Left ventricle myocardium inferior (tissue), 1 donor: ENCODE results near the gene RASAL1. TPM values are rescaled to one million over a fixed set of nuclear protein-coding genes. Genes with fewer than 3 reads are reported as not detected.

Experiments
- DNase-seq: peaks from one replicate; pipeline ENCODE4 v3.0.0-alpha.2; 2020
- H3K27ac ChIP-seq: fragments of 200-600 bp; replicated peaks from 2 replicates; pipeline ENCODE4 v1.8.0; 2021
- H3K27me3 ChIP-seq: fragments of 200-600 bp; 2 replicates; pipeline ENCODE4 v1.8.0; 2021; ENCODE audit warnings: low read depth
- H3K36me3 ChIP-seq: fragments of 200-600 bp; 2 replicates; pipeline ENCODE4 v1.8.0; 2021
- H3K4me1 ChIP-seq: fragments of 200-600 bp; 2 replicates; pipeline ENCODE4 v1.8.0; 2021
- H3K4me3 ChIP-seq: fragments of 200-600 bp; 2 replicates; pipeline ENCODE4 v1.8.0; 2021; ENCODE audit warnings: mild to moderate bottlenecking, moderate library complexity
- H3K9me3 ChIP-seq: fragments of 200-600 bp; replicated peaks from 2 replicates; pipeline ENCODE4 v1.8.0; 2021
- intact Hi-C: fragments of 100-400 bp; cut with micrococcal nuclease; formaldehyde crosslinking; loops from one replicate; pipeline ENCODE4 v1.11.0; 2022
- total RNA-seq: library from RNA; stranded (reverse); fragmentation: NEBNext Ultra II Directional; extraction: Animal tissue kit (Norgen Biotek cat#: 25700); gene quantifications from one replicate; pipeline ENCODE4 v1.2.1, GENCODE V29; 2021
- TF ChIP-seq, protein P1 (sequence below): fragments of 200-600 bp; IDR thresholded peaks from 2 replicates; pipeline ENCODE4 v1.8.0; 2021; ENCODE audit warnings: antibody characterized with exemption, mild to moderate bottlenecking, borderline replicate concordance
- donor health status: DM: no; HTN: yes; CAD: no; lungs with severe emphysema.

RASAL1 gene
- total RNA-seq, 1 donor from 2014 or later, result not detected

DNA sequence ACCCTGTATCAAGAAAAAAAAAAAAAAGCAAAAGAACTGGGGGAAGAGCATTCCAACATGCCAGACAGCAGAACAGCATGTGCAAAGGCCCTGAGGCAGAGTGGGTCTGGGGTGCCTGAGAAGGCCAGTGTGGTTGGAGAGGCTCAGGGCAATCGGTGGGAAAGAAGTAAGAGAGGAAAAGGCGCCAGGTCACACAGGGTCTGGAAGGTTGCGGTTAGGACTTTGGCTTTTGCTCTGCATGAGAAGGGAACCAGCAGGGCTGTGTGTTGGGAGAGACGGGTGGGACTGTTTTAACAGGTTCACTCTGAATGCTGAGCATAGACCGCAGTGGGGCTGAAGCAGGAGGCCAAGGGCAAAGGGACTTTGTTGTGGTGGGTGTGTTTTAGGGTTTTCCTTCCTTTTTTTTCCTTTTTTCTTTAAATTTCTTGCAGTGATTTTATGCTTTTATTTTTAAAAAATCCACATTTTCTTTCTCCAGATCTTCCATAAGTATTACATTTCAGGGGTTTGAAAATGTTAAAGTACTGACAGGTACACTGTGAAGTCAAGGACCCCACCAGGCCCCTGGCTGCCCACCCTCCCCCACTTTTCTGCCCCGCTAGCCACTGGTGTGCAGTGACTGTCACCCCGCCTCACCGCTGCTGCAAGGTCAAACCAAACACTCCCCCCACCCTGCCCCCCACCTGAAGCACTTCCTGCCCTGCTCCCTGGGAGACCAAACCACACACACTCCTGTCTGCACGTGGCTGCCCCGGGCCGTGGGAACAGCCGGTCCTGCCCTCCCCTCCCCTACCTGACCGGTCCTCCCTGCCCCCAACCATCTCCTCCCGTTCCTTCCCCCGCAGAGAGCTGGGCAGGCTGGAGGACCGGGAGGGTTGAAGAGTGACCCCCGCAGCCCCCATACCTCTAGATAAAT lies 49.1 kb downstream of the RASAL1 start:
- Histone ChIP-seq H3K4me1 (no peaks in the 10 kb centered on the region), H3K4me3 (no peak overlapping the region), H3K9me3 (no peaks in the 10 kb centered on the region), H3K27me3 (peaks cover 95% of the 10 kb centered on the region), H3K36me3 (no peaks in the 10 kb centered on the region), H3K27ac (no peak overlapping the region)
- no peak for DNase-seq
- intact Hi-C loops, result no loop called here
- TF ChIP-seq, protein P1, sequence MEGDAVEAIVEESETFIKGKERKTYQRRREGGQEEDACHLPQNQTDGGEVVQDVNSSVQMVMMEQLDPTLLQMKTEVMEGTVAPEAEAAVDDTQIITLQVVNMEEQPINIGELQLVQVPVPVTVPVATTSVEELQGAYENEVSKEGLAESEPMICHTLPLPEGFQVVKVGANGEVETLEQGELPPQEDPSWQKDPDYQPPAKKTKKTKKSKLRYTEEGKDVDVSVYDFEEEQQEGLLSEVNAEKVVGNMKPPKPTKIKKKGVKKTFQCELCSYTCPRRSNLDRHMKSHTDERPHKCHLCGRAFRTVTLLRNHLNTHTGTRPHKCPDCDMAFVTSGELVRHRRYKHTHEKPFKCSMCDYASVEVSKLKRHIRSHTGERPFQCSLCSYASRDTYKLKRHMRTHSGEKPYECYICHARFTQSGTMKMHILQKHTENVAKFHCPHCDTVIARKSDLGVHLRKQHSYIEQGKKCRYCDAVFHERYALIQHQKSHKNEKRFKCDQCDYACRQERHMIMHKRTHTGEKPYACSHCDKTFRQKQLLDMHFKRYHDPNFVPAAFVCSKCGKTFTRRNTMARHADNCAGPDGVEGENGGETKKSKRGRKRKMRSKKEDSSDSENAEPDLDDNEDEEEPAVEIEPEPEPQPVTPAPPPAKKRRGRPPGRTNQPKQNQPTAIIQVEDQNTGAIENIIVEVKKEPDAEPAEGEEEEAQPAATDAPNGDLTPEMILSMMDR, result no peak

DNA sequence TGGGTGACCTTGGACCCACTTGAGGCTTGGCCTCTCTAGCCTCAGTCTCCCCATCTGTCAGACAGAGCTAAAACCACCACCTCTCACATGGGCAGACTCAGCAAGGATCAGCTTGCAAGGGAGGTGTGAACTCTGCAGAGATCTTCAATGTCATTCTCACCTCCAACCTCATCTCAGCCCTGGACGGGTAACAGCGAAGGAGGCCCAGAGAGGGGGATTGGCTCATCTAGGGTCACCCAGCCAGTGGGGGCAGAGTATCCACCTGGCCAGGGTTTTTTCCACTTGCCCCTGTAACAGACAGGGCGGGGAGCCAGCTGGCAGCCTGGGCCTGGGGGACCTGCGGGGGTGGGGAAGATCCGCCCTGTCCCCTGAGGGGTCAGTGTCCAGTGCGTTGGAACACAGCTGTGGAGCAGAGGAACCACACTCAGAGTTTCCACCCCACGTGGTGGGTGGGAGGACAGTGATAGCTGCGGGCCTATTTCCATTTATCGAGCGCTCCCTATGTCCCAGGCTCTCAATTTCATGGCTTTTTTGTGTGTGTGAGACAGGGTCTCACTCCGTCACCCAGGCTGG lies 51.6 kb downstream of the RASAL1 start:
- peaks cover 92% of the 10 kb centered on the region for H3K27me3 ChIP-seq
- no peaks in the 10 kb centered on the region for H3K36me3 ChIP-seq
- H3K27ac ChIP-seq, result peak overlapping the region; percentile 2
- intact Hi-C loops, result no loop called here
- TF ChIP-seq, protein P1, result no peak
- DNase-seq, result peak; percentile 62
- H3K4me1 ChIP-seq, result no peaks in the 10 kb centered on the region
- no peak overlapping the region for H3K4me3 ChIP-seq
- H3K9me3 ChIP-seq, result no peaks in the 10 kb centered on the region

DNA sequence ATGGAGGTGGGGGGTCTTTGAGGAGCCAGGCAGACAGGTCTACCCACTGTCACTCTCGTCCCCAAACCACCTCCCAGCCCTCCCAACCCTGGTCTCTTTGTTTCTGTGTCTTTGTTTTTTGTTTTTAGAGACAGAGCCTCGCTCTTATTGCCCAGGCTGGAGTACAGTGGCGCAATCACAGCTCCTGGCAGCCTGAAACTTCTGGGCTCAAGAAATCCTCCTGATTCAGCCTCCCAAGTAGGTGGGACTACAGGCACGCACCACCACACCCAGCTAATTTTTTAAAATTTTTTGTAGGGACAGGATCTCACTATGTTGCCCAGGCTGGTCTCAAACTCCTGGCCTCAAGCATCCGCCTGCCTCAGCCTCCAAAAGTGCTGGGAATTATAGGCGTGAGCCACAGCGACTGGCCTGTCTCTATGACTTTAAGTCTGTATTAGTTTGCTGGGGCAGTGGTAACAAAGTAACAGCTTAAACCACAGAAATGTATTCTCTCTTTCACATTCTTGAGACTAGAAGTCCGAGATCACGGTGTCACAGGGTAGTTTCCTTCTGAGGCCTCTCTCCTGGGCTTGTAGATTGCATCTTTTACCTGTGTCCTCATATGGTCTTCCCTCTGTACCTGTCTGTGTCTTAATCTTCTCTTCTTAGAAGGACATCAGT lies 52.9 kb downstream of the RASAL1 start:
- no peak for DNase-seq
- no peaks in the 10 kb centered on the region for H3K36me3 ChIP-seq
- H3K4me1 ChIP-seq, result no peaks in the 10 kb centered on the region
- H3K27ac ChIP-seq, result no peak overlapping the region
- H3K27me3 ChIP-seq, result peaks cover 92% of the 10 kb centered on the region
- intact Hi-C loops, result no loop called here
- H3K4me3 ChIP-seq, result no peak overlapping the region
- H3K9me3 ChIP-seq, result no peaks in the 10 kb centered on the region
- TF ChIP-seq, protein P1, result no peak

DNA sequence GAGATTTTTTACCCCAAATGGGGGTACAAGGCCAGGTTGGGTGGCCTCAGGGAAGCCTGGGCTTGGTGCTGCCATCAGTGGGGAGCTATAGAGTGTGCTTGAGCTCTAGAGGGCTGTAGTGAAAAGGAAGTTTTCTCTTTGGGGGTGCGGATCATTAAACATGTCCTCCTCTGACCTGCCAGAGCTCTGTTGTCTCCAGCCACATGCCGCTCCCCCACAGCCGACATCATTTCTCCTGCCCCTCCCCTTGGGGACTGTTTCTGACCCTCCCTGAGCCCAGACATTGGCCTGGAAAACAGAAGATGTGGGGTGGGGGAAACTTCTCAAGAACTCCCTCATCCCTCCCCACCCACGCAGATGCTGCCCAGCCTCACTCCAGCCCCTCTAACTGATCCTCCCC lies 53.7 kb downstream of the RASAL1 start:
- TF ChIP-seq, protein P1, result no peak
- H3K4me1 ChIP-seq, result no peaks in the 10 kb centered on the region
- peak overlapping the region; percentile 40 for H3K27ac ChIP-seq
- peaks cover 92% of the 10 kb centered on the region for H3K27me3 ChIP-seq
- no peaks in the 10 kb centered on the region for H3K9me3 ChIP-seq
- intact Hi-C loops, result no loop called here
- no peaks in the 10 kb centered on the region for H3K36me3 ChIP-seq
- no peak overlapping the region for H3K4me3 ChIP-seq
- DNase-seq, result no peak

DNA sequence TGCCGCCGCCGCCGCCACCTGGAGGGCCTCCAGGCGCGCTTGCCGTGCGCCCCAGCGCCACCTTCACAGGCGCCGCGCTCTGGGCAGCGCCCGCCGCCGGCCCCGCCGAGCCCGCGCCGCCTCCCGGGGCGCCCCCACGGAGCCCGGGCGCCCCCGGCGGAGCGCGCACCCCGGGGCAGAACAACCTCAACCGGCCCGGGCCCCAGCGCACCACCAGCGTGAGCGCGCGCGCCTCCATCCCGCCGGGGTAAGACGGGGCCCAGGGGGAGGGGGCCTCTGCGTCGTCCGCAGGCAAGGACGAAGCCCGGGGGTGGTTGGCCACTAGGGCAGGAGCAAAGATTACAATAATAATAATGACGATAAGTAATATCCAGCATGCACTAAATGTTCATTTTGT lies 57.7 kb downstream of the RASAL1 start:
- H3K4me1 ChIP-seq, result no peaks in the 10 kb centered on the region
- no peaks in the 10 kb centered on the region for H3K36me3 ChIP-seq
- no peak for DNase-seq
- TF ChIP-seq, protein P1, result no peak
- H3K27me3 ChIP-seq, result peaks cover 84% of the 10 kb centered on the region
- no peaks in the 10 kb centered on the region for H3K9me3 ChIP-seq
- H3K4me3 ChIP-seq, result no peak overlapping the region
- intact Hi-C loops, result no loop called here
- H3K27ac ChIP-seq, result no peak overlapping the region
